Panc1 (cell line): ENCODE measurements around the gene MAP2K5. TPM values are rescaled to one million over a fixed set of nuclear protein-coding genes. Genes with fewer than 3 reads are reported as not detected.

Experiments used
- ATAC-seq: fragments of 200-7000 bp; cut with Tn5 transposase; 2 replicates; pipeline ENCODE4 v1.9.1; 2020; ENCODE audit warnings: mild to moderate bottlenecking, moderate library complexity
- BruUV-seq: library from RNA; stranded (reverse); fragments of 400-500 nt; replicated peaks from 2 replicates; lab custom pipeline; 2021; lab: Mats Ljungman, UMichigan
- CTCF ChIA-PET: fragments of 300-600 bp; sonication (Branson Sonifier 250); formaldehyde crosslinking; loops from one replicate; lab custom pipeline; 2022; ENCODE audit warnings: antibody characterized with exemption; lab: Charles Lee
- POLR2A ChIA-PET: fragments of 300-600 bp; sonication (Branson Sonifier 250); formaldehyde crosslinking; loops from one replicate; lab custom pipeline; 2022; ENCODE audit warnings: antibody characterized with exemption; lab: Charles Lee
- DNase-seq: peaks from one replicate; pipeline ENCODE4 v3.0.0-alpha.2; 2010; ENCODE audit warnings: low read depth, low spot score
- H3K27ac ChIP-seq: 2 replicates; pipeline ENCODE4 v1.5.1; 2011; ENCODE audit warnings: mild to moderate bottlenecking, low read length, inconsistent platforms
- H3K27me3 ChIP-seq: fragments of 200-500 bp; sonication (Bioruptor generic); 2 replicates; pipeline ENCODE4 v1.6.0; 2014; ENCODE audit warnings: low read length, inconsistent platforms; ENCODE audit not compliant: control insufficient read depth, insufficient read depth
- H3K36me3 ChIP-seq: fragments of 200-500 bp; sonication (Bioruptor generic); 2 replicates; pipeline ENCODE4 v1.5.1; 2014; ENCODE audit warnings: inconsistent platforms, mild to moderate bottlenecking, low read length, moderate library complexity; ENCODE audit not compliant: control insufficient read depth, insufficient read depth
- H3K4me1 ChIP-seq: 2 replicates; pipeline ENCODE4 v1.5.1; 2011; ENCODE audit warnings: inconsistent platforms, mild to moderate bottlenecking, low read length, moderate library complexity; ENCODE audit not compliant: control insufficient read depth, insufficient read depth
- H3K4me3 ChIP-seq, 2 experiments: 2 replicates each; pipeline ENCODE4 v1.5.1; 2011 to 2012; ENCODE audit warnings: low read depth in 2 of 2, low read length in 2 of 2, mild to moderate bottlenecking in 2 of 2, inconsistent platforms in 1 of 2, moderate library complexity in 1 of 2
- H3K9me3 ChIP-seq: fragments of 200-500 bp; sonication (Bioruptor generic); 2 replicates; pipeline ENCODE4 v1.5.1; 2014; ENCODE audit warnings: low read depth, mild to moderate bottlenecking, inconsistent platforms, low read length, moderate library complexity; ENCODE audit not compliant: control insufficient read depth, insufficient read depth
- POLR2AphosphoS5 ChIP-seq: IDR thresholded peaks from 2 replicates; pipeline ENCODE4 v1.6.1; 2012; ENCODE audit warnings: mild to moderate bottlenecking, low read depth, low read length, moderate library complexity
- SIN3A ChIP-seq: IDR thresholded peaks from 2 replicates; pipeline ENCODE4 v1.6.1; 2012; ENCODE audit warnings: low read depth, mild to moderate bottlenecking, low read length, moderate library complexity, borderline replicate concordance; ENCODE audit not compliant: insufficient read depth
- TCF7L2 ChIP-seq: IDR thresholded peaks from 2 replicates; pipeline ENCODE4 v1.6.1; 2011; ENCODE audit warnings: mild to moderate bottlenecking, low read depth, low read length, inconsistent platforms
- in situ Hi-C: cut with HindIII; loops from 2 replicates; pipeline ENCODE4 v1.10.0; 2016; ENCODE audit warnings: low sequenced_read_pairs, low pct_unique_long_range_greater_than_20kb
- intact Hi-C: fragments of 100-400 bp; cut with micrococcal nuclease; formaldehyde crosslinking; loops from one replicate; pipeline ENCODE4 v1.10.0; 2022; ENCODE audit not compliant: unreplicated experiment
- total RNA-seq: library from RNA; stranded (reverse); gene quantifications from one replicate; pipeline ENCODE4 v1.2.1, GENCODE V29; 2021; ENCODE audit not compliant: unreplicated experiment
- TF ChIP-seq, protein P1 (sequence below), 2 experiments: IDR thresholded peaks; 2 replicates each; pipeline ENCODE4 v1.6.1; 2011 to 2012; ENCODE audit warnings: low read depth in 2 of 2, control low read depth in 1 of 2, low read length in 1 of 2, mild to moderate bottlenecking in 1 of 2, moderate library complexity in 1 of 2; ENCODE audit not compliant: insufficient read depth in 1 of 2
- TF ChIP-seq, protein P2 (sequence below): fragments of 450-650 bp; IDR thresholded peaks from 2 replicates; pipeline ENCODE4 v1.5.1; 2017; ENCODE audit warnings: mild to moderate bottlenecking

MAP2K5 gene
- total RNA-seq, 1 experiment from 2014 or later = 18.3 TPM

GRCh38 chr15:67775250-67775649 is 232.7 kb downstream of the MAP2K5 start:
- Histone ChIP-seq H3K36me3 (no peaks in the 10 kb centered on the region), H3K4me3 (no peak overlapping the region), H3K9me3 (no peaks in the 10 kb centered on the region), H3K27me3 (no peaks in the 10 kb centered on the region), H3K4me1 (no peaks in the 10 kb centered on the region; the same call in 1 of the 2 replicates), H3K27ac (no peak overlapping the region)
- BruUV-seq = no TSS peak
- ATAC-seq = no peak
- intact Hi-C loops = no loop called here
- CTCF ChIA-PET = no interaction called here
- TF ChIP-seq POLR2AphosphoS5 (no peak), SIN3A (no peak), TCF7L2 (no peak)
- TF ChIP-seq, protein P1, sequence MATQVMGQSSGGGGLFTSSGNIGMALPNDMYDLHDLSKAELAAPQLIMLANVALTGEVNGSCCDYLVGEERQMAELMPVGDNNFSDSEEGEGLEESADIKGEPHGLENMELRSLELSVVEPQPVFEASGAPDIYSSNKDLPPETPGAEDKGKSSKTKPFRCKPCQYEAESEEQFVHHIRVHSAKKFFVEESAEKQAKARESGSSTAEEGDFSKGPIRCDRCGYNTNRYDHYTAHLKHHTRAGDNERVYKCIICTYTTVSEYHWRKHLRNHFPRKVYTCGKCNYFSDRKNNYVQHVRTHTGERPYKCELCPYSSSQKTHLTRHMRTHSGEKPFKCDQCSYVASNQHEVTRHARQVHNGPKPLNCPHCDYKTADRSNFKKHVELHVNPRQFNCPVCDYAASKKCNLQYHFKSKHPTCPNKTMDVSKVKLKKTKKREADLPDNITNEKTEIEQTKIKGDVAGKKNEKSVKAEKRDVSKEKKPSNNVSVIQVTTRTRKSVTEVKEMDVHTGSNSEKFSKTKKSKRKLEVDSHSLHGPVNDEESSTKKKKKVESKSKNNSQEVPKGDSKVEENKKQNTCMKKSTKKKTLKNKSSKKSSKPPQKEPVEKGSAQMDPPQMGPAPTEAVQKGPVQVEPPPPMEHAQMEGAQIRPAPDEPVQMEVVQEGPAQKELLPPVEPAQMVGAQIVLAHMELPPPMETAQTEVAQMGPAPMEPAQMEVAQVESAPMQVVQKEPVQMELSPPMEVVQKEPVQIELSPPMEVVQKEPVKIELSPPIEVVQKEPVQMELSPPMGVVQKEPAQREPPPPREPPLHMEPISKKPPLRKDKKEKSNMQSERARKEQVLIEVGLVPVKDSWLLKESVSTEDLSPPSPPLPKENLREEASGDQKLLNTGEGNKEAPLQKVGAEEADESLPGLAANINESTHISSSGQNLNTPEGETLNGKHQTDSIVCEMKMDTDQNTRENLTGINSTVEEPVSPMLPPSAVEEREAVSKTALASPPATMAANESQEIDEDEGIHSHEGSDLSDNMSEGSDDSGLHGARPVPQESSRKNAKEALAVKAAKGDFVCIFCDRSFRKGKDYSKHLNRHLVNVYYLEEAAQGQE (IDR thresholded peaks at IDR 0.05; ENCODE audit: insufficient read depth in 1 of 2, low read depth in 2 of 2, low read length in 1 of 2) = no peak
- TF ChIP-seq, protein P2, sequence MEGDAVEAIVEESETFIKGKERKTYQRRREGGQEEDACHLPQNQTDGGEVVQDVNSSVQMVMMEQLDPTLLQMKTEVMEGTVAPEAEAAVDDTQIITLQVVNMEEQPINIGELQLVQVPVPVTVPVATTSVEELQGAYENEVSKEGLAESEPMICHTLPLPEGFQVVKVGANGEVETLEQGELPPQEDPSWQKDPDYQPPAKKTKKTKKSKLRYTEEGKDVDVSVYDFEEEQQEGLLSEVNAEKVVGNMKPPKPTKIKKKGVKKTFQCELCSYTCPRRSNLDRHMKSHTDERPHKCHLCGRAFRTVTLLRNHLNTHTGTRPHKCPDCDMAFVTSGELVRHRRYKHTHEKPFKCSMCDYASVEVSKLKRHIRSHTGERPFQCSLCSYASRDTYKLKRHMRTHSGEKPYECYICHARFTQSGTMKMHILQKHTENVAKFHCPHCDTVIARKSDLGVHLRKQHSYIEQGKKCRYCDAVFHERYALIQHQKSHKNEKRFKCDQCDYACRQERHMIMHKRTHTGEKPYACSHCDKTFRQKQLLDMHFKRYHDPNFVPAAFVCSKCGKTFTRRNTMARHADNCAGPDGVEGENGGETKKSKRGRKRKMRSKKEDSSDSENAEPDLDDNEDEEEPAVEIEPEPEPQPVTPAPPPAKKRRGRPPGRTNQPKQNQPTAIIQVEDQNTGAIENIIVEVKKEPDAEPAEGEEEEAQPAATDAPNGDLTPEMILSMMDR = no peak
- DNase-seq = no peak
- in situ Hi-C loops = no loop called here
- POLR2A ChIA-PET = no interaction called here

GRCh38 chr15:67775998-67776397 is 233.5 kb downstream of the MAP2K5 start:
- BruUV-seq = no TSS peak
- ChIA-PET POLR2A (no interaction called here), CTCF (no interaction called here)
- no peak overlapping the region for H3K27ac ChIP-seq
- no peaks in the 10 kb centered on the region for H3K36me3 ChIP-seq
- TF ChIP-seq, protein P2 = no peak
- TF ChIP-seq TCF7L2 (no peak), POLR2AphosphoS5 (no peak), SIN3A (no peak)
- TF ChIP-seq, protein P1 (IDR thresholded peaks at IDR 0.05; ENCODE audit: insufficient read depth in 1 of 2, low read depth in 2 of 2, low read length in 1 of 2) = no peak
- no peaks in the 10 kb centered on the region for H3K9me3 ChIP-seq
- intact Hi-C loops = no loop called here
- DNase-seq (no peak), ATAC-seq (no peak)
- no peaks in the 10 kb centered on the region; the same call in 1 of the 2 replicates for H3K4me1 ChIP-seq
- in situ Hi-C loops = no loop called here
- no peak overlapping the region for H3K4me3 ChIP-seq
- H3K27me3 ChIP-seq = no peaks in the 10 kb centered on the region
